Smooth muscle cell (in vitro differentiated cells): ENCODE results near the gene RILP. TPM values are rescaled to one million over a fixed set of nuclear protein-coding genes. Genes with fewer than 3 reads are reported as not detected.
"Not testable (repeated sequence)": the region's sequence is repeated elsewhere in the genome, so short reads cannot be mapped to it uniquely, and the experiment has no call there.

ENCODE experiments used
- DNase-seq: peaks from one replicate; lab custom pipeline; 2025; ENCODE audit not compliant: unreplicated experiment; lab: John Stamatoyannopoulos, UW
- H2AFZ ChIP-seq: fragments of 200-600 bp; sonication (generic); 2 replicates; pipeline ENCODE4 v1.6.0; 2016; ENCODE audit warnings: antibody characterized with exemption, low read depth, mild to moderate bottlenecking
- H3F3A ChIP-seq: fragments of 200-600 bp; sonication (generic); 2 replicates; pipeline ENCODE4 v1.6.0; 2017; ENCODE audit warnings: antibody characterized with exemption, low read depth
- H3K27ac ChIP-seq: fragments of 200-600 bp; sonication (generic); 2 replicates; pipeline ENCODE4 v1.5.1; 2016; ENCODE audit warnings: low read depth, mild to moderate bottlenecking
- H3K27me3 ChIP-seq: fragments of 200-600 bp; sonication (generic); 2 replicates; pipeline ENCODE4 v1.6.1; 2016; ENCODE audit warnings: low read depth, mild to moderate bottlenecking
- H3K36me3 ChIP-seq: fragments of 200-600 bp; sonication (generic); 2 replicates; pipeline ENCODE4 v1.5.1; 2016; ENCODE audit warnings: low read depth
- H3K4me1 ChIP-seq: fragments of 200-600 bp; sonication (generic); 2 replicates; pipeline ENCODE4 v1.5.1; 2016; ENCODE audit warnings: low read depth
- H3K4me2 ChIP-seq: fragments of 200-600 bp; sonication (generic); 2 replicates; pipeline ENCODE4 v1.6.0; 2016; ENCODE audit warnings: mild to moderate bottlenecking
- H3K4me3 ChIP-seq: fragments of 200-600 bp; sonication (generic); 2 replicates; pipeline ENCODE4 v1.5.1; 2016; ENCODE audit warnings: mild to moderate bottlenecking
- H3K79me2 ChIP-seq: fragments of 200-600 bp; sonication (generic); 2 replicates; pipeline ENCODE4 v1.6.0; 2016; ENCODE audit warnings: low read depth, mild to moderate bottlenecking
- H3K9ac ChIP-seq: fragments of 200-600 bp; sonication (generic); 2 replicates; pipeline ENCODE4 v1.6.0; 2016; ENCODE audit warnings: low read depth
- H3K9me3 ChIP-seq: fragments of 200-600 bp; sonication (generic); replicated peaks from 2 replicates; pipeline ENCODE4 v1.5.1; 2016; ENCODE audit warnings: low read depth
- H4K20me1 ChIP-seq: fragments of 200-600 bp; sonication (generic); 2 replicates; pipeline ENCODE4 v1.6.0; 2016; ENCODE audit warnings: low read depth
- WGBS: methylation state at CpG from one replicate; pipeline ENCODE4 v1.1.7; 2016; ENCODE audit warnings: low lambda C conversion rate; 5-methylcytosine and 5-hydroxymethylcytosine counted together
- polyA plus RNA-seq: library from polyadenylated mRNA; unstranded; fragments of >200 nt; fragmentation: Nextera tagmentation; extraction: Ambion mirVana; gene quantifications from 2 replicates; pipeline ENCODE4 v1.2.1, GENCODE V29; 2016
- total RNA-seq: library from RNA; depleted of rRNA; stranded (reverse); fragments of >200 nt; gene quantifications from 2 replicates; pipeline ENCODE4 v1.2.3, GENCODE V29; 2014
- TF ChIP-seq, protein P1 (sequence below): fragments of 200-600 bp; sonication (generic); IDR thresholded peaks from 2 replicates; pipeline ENCODE4 v1.5.1; 2017; ENCODE audit warnings: borderline replicate concordance, mild to moderate bottlenecking, antibody characterized with exemption; ENCODE audit not compliant: insufficient read depth, poor library complexity, severe bottlenecking

Gene RILP
- total and polyA plus RNA-seq, 2 experiments from 2014 or later = 5.1 to 7.4 TPM

DNA sequence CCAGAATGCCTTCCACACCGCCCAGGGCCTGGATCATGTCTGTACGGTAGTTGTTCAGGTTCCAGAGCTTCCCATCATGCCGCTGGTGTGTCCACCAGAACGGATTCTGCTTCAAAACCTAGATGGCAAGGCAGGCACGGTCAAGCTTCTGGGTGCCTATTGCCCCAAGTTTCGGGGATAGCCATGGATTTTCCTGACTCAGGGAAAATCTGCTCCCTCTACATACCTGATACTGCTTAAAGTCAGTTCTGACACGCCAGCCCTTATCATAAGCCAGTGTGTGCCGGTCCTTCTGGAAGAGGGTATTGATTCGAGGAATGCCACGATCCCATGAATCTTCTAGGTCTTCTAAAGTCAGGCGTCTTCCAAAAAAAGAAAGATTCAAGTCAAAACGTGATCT is 11.4 kb upstream of the RILP start:
- no peak overlapping the region for H3K9ac ChIP-seq
- H3K79me2 ChIP-seq = no peaks in the 10 kb centered on the region
- no peak overlapping the region for H3K27ac ChIP-seq
- peaks cover 49% of the 10 kb centered on the region for H3K36me3 ChIP-seq
- no peak overlapping the region for H2AFZ ChIP-seq
- no peak overlapping the region for H3K4me3 ChIP-seq
- TF ChIP-seq, protein P1, sequence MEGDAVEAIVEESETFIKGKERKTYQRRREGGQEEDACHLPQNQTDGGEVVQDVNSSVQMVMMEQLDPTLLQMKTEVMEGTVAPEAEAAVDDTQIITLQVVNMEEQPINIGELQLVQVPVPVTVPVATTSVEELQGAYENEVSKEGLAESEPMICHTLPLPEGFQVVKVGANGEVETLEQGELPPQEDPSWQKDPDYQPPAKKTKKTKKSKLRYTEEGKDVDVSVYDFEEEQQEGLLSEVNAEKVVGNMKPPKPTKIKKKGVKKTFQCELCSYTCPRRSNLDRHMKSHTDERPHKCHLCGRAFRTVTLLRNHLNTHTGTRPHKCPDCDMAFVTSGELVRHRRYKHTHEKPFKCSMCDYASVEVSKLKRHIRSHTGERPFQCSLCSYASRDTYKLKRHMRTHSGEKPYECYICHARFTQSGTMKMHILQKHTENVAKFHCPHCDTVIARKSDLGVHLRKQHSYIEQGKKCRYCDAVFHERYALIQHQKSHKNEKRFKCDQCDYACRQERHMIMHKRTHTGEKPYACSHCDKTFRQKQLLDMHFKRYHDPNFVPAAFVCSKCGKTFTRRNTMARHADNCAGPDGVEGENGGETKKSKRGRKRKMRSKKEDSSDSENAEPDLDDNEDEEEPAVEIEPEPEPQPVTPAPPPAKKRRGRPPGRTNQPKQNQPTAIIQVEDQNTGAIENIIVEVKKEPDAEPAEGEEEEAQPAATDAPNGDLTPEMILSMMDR = no peak
- no peaks in the 10 kb centered on the region for H3K9me3 ChIP-seq
- H4K20me1 ChIP-seq = peaks cover 54% of the 10 kb centered on the region
- over 99% methylated on average over 12 of the region's 12 CpGs for WGBS
- peaks cover 15% of the 10 kb centered on the region for H3F3A ChIP-seq
- DNase-seq = no peak
- H3K4me1 ChIP-seq = no peaks in the 10 kb centered on the region
- no peaks in the 10 kb centered on the region for H3K27me3 ChIP-seq
- H3K4me2 ChIP-seq = no peak overlapping the region

DNA sequence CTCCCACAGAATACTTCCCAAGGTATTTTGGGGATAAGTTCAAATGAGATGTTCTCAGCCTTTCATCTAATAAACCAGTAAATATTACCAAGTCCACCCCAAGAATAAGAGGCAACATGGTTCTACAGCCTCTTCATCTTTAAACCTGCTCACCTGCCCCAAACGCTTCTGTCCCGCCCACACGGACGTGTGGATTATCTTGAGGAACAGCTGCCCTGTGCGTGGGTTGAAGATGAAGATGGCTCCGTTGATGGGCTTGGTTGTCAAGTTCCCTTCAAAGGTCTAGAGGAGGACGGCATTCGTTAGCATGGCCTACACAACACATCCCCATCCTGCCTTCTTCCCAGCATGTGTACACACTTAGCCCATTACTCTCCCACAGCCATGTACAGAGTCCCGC is 8.4 kb upstream of the RILP start:
- WGBS = 97% methylated on average over 9 of the region's 9 CpGs
- H3K36me3 ChIP-seq = peaks cover 62% of the 10 kb centered on the region
- TF ChIP-seq, protein P1 = no peak

DNA sequence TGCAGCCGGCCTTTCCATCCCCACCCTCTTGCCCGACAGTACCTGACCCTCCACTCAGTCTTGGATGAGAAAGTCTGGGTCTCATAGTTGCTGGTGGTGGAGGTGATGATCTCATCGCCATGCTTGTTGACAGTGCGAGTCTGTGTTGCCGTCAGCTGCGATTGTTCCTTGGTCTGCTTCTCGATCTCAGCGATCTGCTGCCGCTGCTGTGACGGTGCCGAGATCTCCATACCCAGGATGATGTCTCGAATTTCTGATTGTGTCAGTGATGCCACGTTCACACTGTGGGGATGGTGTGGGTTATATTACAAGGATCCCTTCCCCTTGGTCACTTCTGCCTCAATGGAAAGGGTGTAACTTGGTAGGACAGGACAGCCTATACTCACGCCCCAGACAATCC is 4.1 kb upstream of the RILP start:
- DNase-seq = no peak
- Histone ChIP-seq H2AFZ (no peak overlapping the region), H4K20me1 (peaks cover 35% of the 10 kb centered on the region), H3F3A (peaks cover 53% of the 10 kb centered on the region), H3K9ac (no peak overlapping the region), H3K4me2 (no peak overlapping the region), H3K27me3 (no peaks in the 10 kb centered on the region), H3K27ac (no peak overlapping the region), H3K4me3 (no peak overlapping the region), H3K4me1 (peaks cover 5% of the 10 kb centered on the region), H3K36me3 (peaks cover 43% of the 10 kb centered on the region), H3K9me3 (no peaks in the 10 kb centered on the region), H3K79me2 (no peaks in the 10 kb centered on the region)
- WGBS = 96% methylated on average over 14 of the region's 14 CpGs
- TF ChIP-seq, protein P1 = no peak

More for the DNA sequence above, 8.4 kb upstream of the RILP start:
- no peaks in the 10 kb centered on the region for H3K79me2 ChIP-seq
- no peak overlapping the region for H3K4me2 ChIP-seq
- H3K27me3 ChIP-seq = no peaks in the 10 kb centered on the region
- no peak overlapping the region for H3K27ac ChIP-seq
- no peak overlapping the region for H2AFZ ChIP-seq
- DNase-seq = no peak
- no peak overlapping the region for H3K4me3 ChIP-seq
- no peaks in the 10 kb centered on the region for H3K4me1 ChIP-seq
- no peak overlapping the region for H3K9ac ChIP-seq
- H4K20me1 ChIP-seq = peaks cover 32% of the 10 kb centered on the region
- H3K9me3 ChIP-seq = no peaks in the 10 kb centered on the region
- peaks cover 22% of the 10 kb centered on the region for H3F3A ChIP-seq

- not testable (repeated sequence) for H3K27me3 ChIP-seq, DNase-seq, H3K79me2 ChIP-seq, H3K9me3 ChIP-seq, H3K27ac ChIP-seq, H3K4me3 ChIP-seq, H3K4me2 ChIP-seq, H3K4me1 ChIP-seq, H2AFZ ChIP-seq, H3K9ac ChIP-seq
- WGBS = 97% methylated on average over 7 of the region's 7 CpGs
- Histone ChIP-seq H3K36me3 (peaks cover 34% of the 10 kb centered on the region), H4K20me1 (peaks cover 30% of the 10 kb centered on the region), H3F3A (peaks cover 57% of the 10 kb centered on the region)
Observed at GRCh38 chr17:1652794-1653193, 3.1 kb upstream of the RILP start.
